Psoas muscle (tissue), 8 donors: ENCODE results near the gene GAB2. TPM values are rescaled to one million over a fixed set of nuclear protein-coding genes. Genes with fewer than 3 reads are reported as not detected.
"Not testable (repeated sequence)": the region's sequence is repeated elsewhere in the genome, so short reads cannot be mapped to it uniquely, and the experiment has no call there.

Experiments
- ATAC-seq, 4 donors: fragments of 200-7000 bp; cut with Tn5 transposase; one replicate each; pipeline ENCODE4 v1.9.1; 2020; ENCODE audit warnings: moderate library complexity in 3 of 4, mild to moderate bottlenecking in 2 of 4
- DNase-seq, 2 donors: peaks; one replicate each; pipeline ENCODE4 v3.0.0-alpha.2; 2020
- H3K27ac ChIP-seq: fragments of 200-600 bp; one replicate; pipeline ENCODE4 v1.8.0; 2022
- H3K27me3 ChIP-seq, 3 donors: fragments of 200-600 bp in 1 of 3; one replicate each; pipeline versions ENCODE4 v1.6.1 to v1.8.0; 2013 to 2022; ENCODE audit warnings: low read length in 2 of 3, mild to moderate bottlenecking in 2 of 3, moderate library complexity in 1 of 3; ENCODE audit not compliant: insufficient read depth in 3 of 3
- H3K36me3 ChIP-seq, 2 donors: fragments of 200-600 bp in 1 of 2; one replicate each; pipeline versions ENCODE4 v1.6.1 to v1.8.0; 2013 to 2022; ENCODE audit warnings: low read depth in 1 of 2, mild to moderate bottlenecking in 1 of 2, moderate library complexity in 1 of 2; ENCODE audit not compliant: insufficient read depth in 1 of 2
- H3K4me1 ChIP-seq: fragments of 200-600 bp; one replicate; pipeline ENCODE4 v1.8.0; 2022
- H3K4me3 ChIP-seq: fragments of 200-600 bp; one replicate; pipeline ENCODE4 v1.8.0; 2022; ENCODE audit warnings: mild to moderate bottlenecking
- H3K9me3 ChIP-seq: fragments of 200-600 bp; one replicate; pipeline ENCODE4 v1.8.0; 2022
- CTCF ChIP-seq: fragments of 200-600 bp; IDR thresholded peaks from one replicate; pipeline ENCODE4 v1.8.0; 2022; ENCODE audit warnings: antibody characterized with exemption
- WGBS, 3 donors: extraction: QIAGEN DNeasy Blood & Tissue Kit; methylation state at CpG; one replicate each; pipeline versions ENCODE4 v1.1.6 to v1.1.7; 2013; 5-methylcytosine and 5-hydroxymethylcytosine counted together
- intact Hi-C, 2 donors: fragments of 100-400 bp; cut with DNase I; formaldehyde crosslinking; loops; one replicate each; pipeline versions ENCODE4 v1.11.0 to v1.14.2; 2022
- polyA plus RNA-seq, 3 donors: library from polyadenylated mRNA; stranded (reverse); fragments of 200-250 nt; gene quantifications; one replicate each; pipeline ENCODE4 v1.2.3, GENCODE V29; 2013
- total RNA-seq, 4 donors: library from RNA; stranded (reverse); fragmentation: NEBNext Ultra II Directional in 2 of 4; extraction: Animal tissue kit (Norgen Biotek cat#: 25700) in 2 of 4; gene quantifications; one replicate each; pipeline versions ENCODE4 v1.2.1 to v1.2.4, GENCODE V29; 2021 to 2023
- donor health status: healthy with polysubstance abuse.
- donor health status: DM: no; HTN: no; CAD: no; lungs with moderate emphysema.
- donor health status: Bipolar disorder and iron deficiency.
- donor health status: healthy.
- donor health status: DM: yes; HTN: yes; CAD: no.
- donor health status: DM: no; HTN: no; CAD: no.
- donor health status: DM: no; HTN: no; CAD: no.
- donor health status: DM: yes; HTN: yes; CAD: no.

Gene GAB2
- total and polyA plus RNA-seq, 7 donors = 2.7 to 6.3 (median 4.7) TPM

GRCh38 chr11:78224906-78225420 is 192.7 kb downstream of the GAB2 start:
- Histone ChIP-seq H3K27me3 (no peaks in the 10 kb centered on the region), H3K9me3 (no peaks in the 10 kb centered on the region), H3K36me3 (peaks cover 0 to 57% of the 10 kb centered on the region in 2 donors), H3K4me3 (no peak overlapping the region), H3K4me1 (no peaks in the 10 kb centered on the region), H3K27ac (no peak overlapping the region)
- no peak for TF ChIP-seq CTCF
- ATAC-seq = no peak
- DNase-seq = no peak
- WGBS, 3 donors = 94 to 96% (median 95%) methylated on average over 7 of the region's 7 CpGs
- intact Hi-C loops = loop anchor here (5.0 to 10.0 kb wide), 3 partner anchors 192 to 342 kb away; partner anchors contain the start of gene GAB2 (in 1 of the 2)

- no peak for ATAC-seq
- WGBS, 3 donors = 79 to 91% (median 85%) methylated on average over 4 of the region's 4 CpGs
- H3K4me3 ChIP-seq = no peak overlapping the region
Observed at GRCh38 chr11:78224506-78224905, 193.1 kb downstream of the GAB2 start.

GRCh38 chr11:78223320-78223954 is 194.2 kb downstream of the GAB2 start:
- WGBS, 3 donors = 89 to 96% (median 93%) methylated on average over 9 of the region's 9 CpGs
- Histone ChIP-seq H3K9me3 (no peaks in the 10 kb centered on the region), H3K4me1 (no peaks in the 10 kb centered on the region), H3K4me3 (no peak overlapping the region), H3K27ac (no peak overlapping the region), H3K36me3 (peaks cover 0 to 70% of the 10 kb centered on the region in 2 donors), H3K27me3 (no peaks in the 10 kb centered on the region)
- no peak for DNase-seq
- intact Hi-C loops = loop anchor here in 1 of 2 donors (10.0 kb wide), 1 partner anchor 201 kb away; no protein-coding TSS in a partner anchor
- TF ChIP-seq CTCF = no peak
- ATAC-seq = no peak

More at GRCh38 chr11:78224506-78224905, 193.1 kb downstream of the GAB2 start:
- intact Hi-C loops = loop anchor here in 1 of 2 donors (10.0 kb wide), 1 partner anchor 200 kb away; no protein-coding TSS in a partner anchor
- H3K9me3 ChIP-seq = no peaks in the 10 kb centered on the region
- DNase-seq = no peak
- no peak for TF ChIP-seq CTCF
- H3K36me3 ChIP-seq = peaks cover 0 to 62% of the 10 kb centered on the region in 2 donors
- no peaks in the 10 kb centered on the region for H3K27me3 ChIP-seq
- H3K4me1 ChIP-seq = no peaks in the 10 kb centered on the region
- H3K27ac ChIP-seq = no peak overlapping the region

- 81 to 89% (median 82%) methylated on average over 10 of the region's 10 CpGs for WGBS, 3 donors
- DNase-seq, H3K9me3 ChIP-seq, H3K27ac ChIP-seq, ATAC-seq, H3K4me3 ChIP-seq, H3K27me3 ChIP-seq, H3K4me1 ChIP-seq: not testable (repeated sequence)
- H3K36me3 ChIP-seq = peaks cover 0 to 70% of the 10 kb centered on the region in 2 donors
- intact Hi-C loops = loop anchor here in 1 of 2 donors (10.0 kb wide), 1 partner anchor 202 kb away; no protein-coding TSS in a partner anchor
Observed at GRCh38 chr11:78222726-78223125, 194.9 kb downstream of the GAB2 start.
